Activated T-cell treated with anti-CD3 and anti-CD28 coated beads, Interleukin-2, amount 50 U/mL, for 24 hours (primary cell): ENCODE results near the gene MRPL27.

Experiments used
- DNase-seq: peaks from one replicate; pipeline ENCODE4 v3.0.0-alpha.2; 2020
- H3K27ac Mint-ChIP-seq: 2 replicates; pipeline ENCODE4 v1.8.0; 2020; ENCODE audit warnings: mild to moderate bottlenecking, mixed read lengths
- H3K27me3 Mint-ChIP-seq: 2 replicates; pipeline ENCODE4 v1.8.0; 2020; ENCODE audit warnings: mixed read lengths
- H3K36me3 Mint-ChIP-seq: 2 replicates; pipeline ENCODE4 v1.8.0; 2020; ENCODE audit warnings: low read depth, mixed read lengths
- H3K4me1 Mint-ChIP-seq: 2 replicates; pipeline ENCODE4 v1.8.0; 2020; ENCODE audit warnings: low read depth, mixed read lengths
- H3K4me3 Mint-ChIP-seq: 2 replicates; pipeline ENCODE4 v1.8.0; 2020; ENCODE audit warnings: mild to moderate bottlenecking, moderate library complexity, mixed read lengths
- H3K9me3 Mint-ChIP-seq: 2 replicates; pipeline ENCODE4 v1.8.0; 2020; ENCODE audit warnings: mixed read lengths

MRPL27 gene

GRCh38 chr17:50372222-50372757 is 694 bp downstream of the MRPL27 start:
- H3K27ac Mint-ChIP-seq = peak overlapping the region; percentile 100
- DNase-seq = no peak
- H3K27me3 Mint-ChIP-seq = no peaks in the 10 kb centered on the region
- peaks cover 31% of the 10 kb centered on the region for H3K4me1 Mint-ChIP-seq
- H3K36me3 Mint-ChIP-seq = peaks cover 89% of the 10 kb centered on the region
- H3K9me3 Mint-ChIP-seq = no peaks in the 10 kb centered on the region
- peak overlapping the region; percentile 99 for H3K4me3 Mint-ChIP-seq

- no peaks in the 10 kb centered on the region for H3K27me3 Mint-ChIP-seq
- peak overlapping the region; percentile 99 for H3K4me3 Mint-ChIP-seq
- H3K36me3 Mint-ChIP-seq = peaks cover 89% of the 10 kb centered on the region
- peak overlapping the region; percentile 100 for H3K27ac Mint-ChIP-seq
- DNase-seq = no peak
- peaks cover 31% of the 10 kb centered on the region for H3K4me1 Mint-ChIP-seq
- no peaks in the 10 kb centered on the region for H3K9me3 Mint-ChIP-seq
Measured at GRCh38 chr17:50371526-50371925, 1.5 kb downstream of the MRPL27 start.

- Mint-ChIP-seq H3K4me1 (peaks cover 31% of the 10 kb centered on the region), H3K36me3 (peaks cover 89% of the 10 kb centered on the region), H3K4me3 (peak overlapping the region; percentile 9), H3K27ac (peak overlapping the region; percentile 62), H3K9me3 (no peaks in the 10 kb centered on the region), H3K27me3 (no peaks in the 10 kb centered on the region)
- DNase-seq = no peak
Measured at GRCh38 chr17:50370052-50370451, 2.9 kb downstream of the MRPL27 start.

- H3K4me3 Mint-ChIP-seq = no peak overlapping the region
- no peak overlapping the region for H3K27ac Mint-ChIP-seq
- H3K36me3 Mint-ChIP-seq = peaks cover 82% of the 10 kb centered on the region
- H3K27me3 Mint-ChIP-seq = no peaks in the 10 kb centered on the region
- peaks cover 25% of the 10 kb centered on the region for H3K4me1 Mint-ChIP-seq
- no peaks in the 10 kb centered on the region for H3K9me3 Mint-ChIP-seq
- DNase-seq = no peak
Measured at GRCh38 chr17:50367401-50367800, 5.6 kb downstream of the MRPL27 start.

GRCh38 chr17:50365649-50366393 is 7.2 kb downstream of the MRPL27 start:
- Mint-ChIP-seq H3K27ac (no peak overlapping the region), H3K4me3 (no peak overlapping the region), H3K36me3 (peaks cover 71% of the 10 kb centered on the region), H3K27me3 (no peaks in the 10 kb centered on the region), H3K9me3 (no peaks in the 10 kb centered on the region), H3K4me1 (peaks cover 19% of the 10 kb centered on the region)
- DNase-seq = no peak

- Mint-ChIP-seq H3K9me3 (no peaks in the 10 kb centered on the region), H3K27me3 (no peaks in the 10 kb centered on the region), H3K27ac (no peak overlapping the region), H3K4me3 (no peak overlapping the region), H3K4me1 (peaks cover 13% of the 10 kb centered on the region), H3K36me3 (peaks cover 68% of the 10 kb centered on the region)
- DNase-seq = no peak
Measured at GRCh38 chr17:50365165-50365564, 7.8 kb downstream of the MRPL27 start.

- H3K27ac Mint-ChIP-seq = no peak overlapping the region
- no peaks in the 10 kb centered on the region for H3K9me3 Mint-ChIP-seq
- peaks cover 68% of the 10 kb centered on the region for H3K36me3 Mint-ChIP-seq
- H3K27me3 Mint-ChIP-seq = no peaks in the 10 kb centered on the region
- H3K4me3 Mint-ChIP-seq = no peak overlapping the region
- peaks cover 13% of the 10 kb centered on the region for H3K4me1 Mint-ChIP-seq
- no peak for DNase-seq
Measured at GRCh38 chr17:50364715-50365114, 8.3 kb downstream of the MRPL27 start.

GRCh38 chr17:50364061-50364458 is 8.9 kb downstream of the MRPL27 start:
- no peaks in the 10 kb centered on the region for H3K9me3 Mint-ChIP-seq
- H3K27ac Mint-ChIP-seq = no peak overlapping the region
- peaks cover 67% of the 10 kb centered on the region for H3K36me3 Mint-ChIP-seq
- peaks cover 13% of the 10 kb centered on the region for H3K4me1 Mint-ChIP-seq
- DNase-seq = no peak
- no peak overlapping the region for H3K4me3 Mint-ChIP-seq
- H3K27me3 Mint-ChIP-seq = no peaks in the 10 kb centered on the region

- Mint-ChIP-seq H3K27me3 (no peaks in the 10 kb centered on the region), H3K4me1 (peaks cover 13% of the 10 kb centered on the region), H3K9me3 (no peaks in the 10 kb centered on the region), H3K27ac (no peak overlapping the region), H3K36me3 (peaks cover 67% of the 10 kb centered on the region), H3K4me3 (no peak overlapping the region)
- DNase-seq = peak; percentile 30
Measured at GRCh38 chr17:50363217-50364060, 9.5 kb downstream of the MRPL27 start.

- no peak overlapping the region for H3K4me3 Mint-ChIP-seq
Measured at GRCh38 chr17:50362661-50363060, 10.3 kb downstream of the MRPL27 start.

GRCh38 chr17:50361561-50362480 is 11.2 kb downstream of the MRPL27 start:
- Mint-ChIP-seq H3K36me3 (peaks cover 67% of the 10 kb centered on the region), H3K4me3 (peak overlapping the region; percentile 16), H3K27ac (peak overlapping the region; percentile 77), H3K4me1 (peaks cover 13% of the 10 kb centered on the region), H3K27me3 (no peaks in the 10 kb centered on the region), H3K9me3 (no peaks in the 10 kb centered on the region)
- peak; percentile 63 for DNase-seq

More at GRCh38 chr17:50362661-50363060, 10.3 kb downstream of the MRPL27 start:
- DNase-seq = peak; percentile 21
- peaks cover 67% of the 10 kb centered on the region for H3K36me3 Mint-ChIP-seq
- H3K27ac Mint-ChIP-seq = peak overlapping the region; percentile 77
- peaks cover 13% of the 10 kb centered on the region for H3K4me1 Mint-ChIP-seq
- no peaks in the 10 kb centered on the region for H3K27me3 Mint-ChIP-seq
- H3K9me3 Mint-ChIP-seq = no peaks in the 10 kb centered on the region

GRCh38 chr17:50360486-50361115 is 12.4 kb downstream of the MRPL27 start:
- Mint-ChIP-seq H3K4me3 (no peak overlapping the region), H3K27ac (peak overlapping the region; percentile 59)

GRCh38 chr17:50359998-50360461 is 13.0 kb downstream of the MRPL27 start:
- Mint-ChIP-seq H3K27me3 (no peaks in the 10 kb centered on the region), H3K4me1 (peaks cover 13% of the 10 kb centered on the region), H3K36me3 (peaks cover 67% of the 10 kb centered on the region), H3K4me3 (no peak overlapping the region), H3K9me3 (no peaks in the 10 kb centered on the region), H3K27ac (no peak overlapping the region)
- peak; percentile 26 for DNase-seq

More at GRCh38 chr17:50360486-50361115, 12.4 kb downstream of the MRPL27 start:
- DNase-seq = peak; percentile 28
- H3K36me3 Mint-ChIP-seq = peaks cover 67% of the 10 kb centered on the region
- no peaks in the 10 kb centered on the region for H3K9me3 Mint-ChIP-seq
- peaks cover 13% of the 10 kb centered on the region for H3K4me1 Mint-ChIP-seq
- H3K27me3 Mint-ChIP-seq = no peaks in the 10 kb centered on the region
